Stimulated activated CD8-positive, alpha-beta memory T cell treated with anti-CD3 and anti-CD28 coated beads, Interleukin-12 subunit alpha, Interleukin-12 subunit beta, amount 100 ng/mL, for 4 hours (primary cell): Measurements from ENCODE around the gene IL18BP.

ENCODE experiments used
- DNase-seq: peaks from one replicate; pipeline ENCODE4 v3.0.0-alpha.2; 2020; ENCODE audit warnings: low read depth

Gene IL18BP

DNA sequence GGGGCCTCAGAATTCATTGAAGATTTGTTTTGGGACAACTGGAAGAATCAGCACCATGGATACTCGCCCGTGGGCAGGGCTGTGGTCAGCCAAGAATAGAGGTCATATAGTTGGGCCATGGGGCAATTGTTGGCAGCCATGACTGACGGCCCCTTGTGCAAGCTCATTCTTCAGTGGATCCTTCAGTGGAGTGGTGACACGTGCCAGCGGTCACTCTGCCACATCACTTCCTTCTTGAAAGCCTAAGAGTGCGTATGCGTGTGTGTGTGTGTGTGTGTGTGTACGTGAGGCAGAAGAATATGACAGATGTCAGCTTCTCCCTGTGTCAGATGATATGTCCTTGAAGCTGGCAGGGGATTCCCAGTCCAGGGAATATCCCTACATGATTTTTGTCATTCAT is 1.8 kb upstream of the IL18BP start:
- no peak for DNase-seq

DNA sequence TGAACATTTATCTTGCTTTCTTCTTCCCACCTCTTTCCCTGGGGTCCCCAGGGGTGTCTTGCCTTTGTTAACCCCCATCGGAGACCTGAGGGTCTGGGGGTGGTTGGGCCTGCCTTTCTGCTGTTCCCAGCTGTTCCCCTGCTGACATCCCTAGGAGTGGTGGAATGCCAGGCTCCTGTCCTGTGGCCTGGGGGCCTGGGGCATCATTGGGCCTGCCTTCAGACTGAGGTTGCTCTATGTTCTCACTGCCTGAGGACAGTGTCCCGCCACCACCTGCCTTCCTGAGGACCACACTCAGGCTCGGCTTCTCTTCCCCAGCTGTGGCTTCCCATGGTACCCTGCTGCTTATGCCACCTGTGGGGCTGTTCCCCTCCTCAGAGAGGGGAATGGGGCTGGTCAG is 1.1 kb upstream of the IL18BP start:
- no peak for DNase-seq

DNA sequence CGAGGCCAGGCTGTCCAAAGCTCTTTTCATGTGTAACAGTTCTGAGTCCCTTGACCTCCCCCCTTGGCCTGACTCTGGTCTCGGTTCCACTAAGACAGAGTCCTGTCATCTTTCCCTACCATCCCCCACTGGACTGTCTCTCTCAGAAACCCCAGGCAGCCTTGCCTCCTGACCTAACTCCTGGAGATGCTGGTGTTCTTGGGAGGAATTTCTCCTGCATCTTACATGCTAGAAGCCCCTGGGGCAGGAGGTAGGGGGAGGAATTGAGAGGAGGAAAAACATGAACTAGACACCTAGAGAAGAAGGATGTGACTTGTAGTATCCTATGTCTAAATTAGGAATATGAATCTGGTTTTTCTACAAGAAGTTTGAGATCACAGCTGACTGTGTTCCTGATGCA is 648 bp upstream of the IL18BP start:
- no peak for DNase-seq

DNA sequence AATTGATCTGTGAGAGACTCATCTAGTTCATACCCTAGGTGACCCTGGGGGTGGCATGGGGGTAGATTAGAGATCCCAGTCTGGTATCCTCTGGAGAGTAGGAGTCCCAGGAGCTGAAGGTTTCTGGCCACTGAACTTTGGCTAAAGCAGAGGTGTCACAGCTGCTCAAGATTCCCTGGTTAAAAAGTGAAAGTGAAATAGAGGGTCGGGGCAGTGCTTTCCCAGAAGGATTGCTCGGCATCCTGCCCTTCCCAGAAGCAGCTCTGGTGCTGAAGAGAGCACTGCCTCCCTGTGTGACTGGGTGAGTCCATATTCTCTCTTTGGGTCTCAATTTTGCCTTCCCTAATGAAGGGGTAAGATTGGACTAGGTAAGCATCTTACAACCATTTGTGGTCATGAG is 653 bp downstream of the IL18BP start:
- no peak for DNase-seq

DNA sequence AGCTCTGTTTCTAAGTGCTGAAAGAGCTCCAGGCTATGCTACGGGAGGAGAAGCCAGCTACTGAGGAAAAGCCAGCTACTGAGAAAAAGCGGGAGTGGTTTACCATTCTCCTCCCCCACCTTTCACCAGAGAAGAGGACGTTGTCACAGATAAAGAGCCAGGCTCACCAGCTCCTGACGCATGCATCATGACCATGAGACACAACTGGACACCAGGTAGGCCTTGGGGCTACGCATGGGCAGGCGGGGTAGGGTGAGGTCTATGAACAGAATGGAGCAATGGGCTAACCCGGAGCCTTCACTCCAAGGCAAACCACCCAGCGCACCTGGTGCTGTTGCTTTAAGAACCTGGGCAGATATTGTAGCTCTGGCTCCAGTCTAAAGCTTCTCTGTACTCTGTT is 1.1 kb downstream of the IL18BP start:
- no peak for DNase-seq

DNA sequence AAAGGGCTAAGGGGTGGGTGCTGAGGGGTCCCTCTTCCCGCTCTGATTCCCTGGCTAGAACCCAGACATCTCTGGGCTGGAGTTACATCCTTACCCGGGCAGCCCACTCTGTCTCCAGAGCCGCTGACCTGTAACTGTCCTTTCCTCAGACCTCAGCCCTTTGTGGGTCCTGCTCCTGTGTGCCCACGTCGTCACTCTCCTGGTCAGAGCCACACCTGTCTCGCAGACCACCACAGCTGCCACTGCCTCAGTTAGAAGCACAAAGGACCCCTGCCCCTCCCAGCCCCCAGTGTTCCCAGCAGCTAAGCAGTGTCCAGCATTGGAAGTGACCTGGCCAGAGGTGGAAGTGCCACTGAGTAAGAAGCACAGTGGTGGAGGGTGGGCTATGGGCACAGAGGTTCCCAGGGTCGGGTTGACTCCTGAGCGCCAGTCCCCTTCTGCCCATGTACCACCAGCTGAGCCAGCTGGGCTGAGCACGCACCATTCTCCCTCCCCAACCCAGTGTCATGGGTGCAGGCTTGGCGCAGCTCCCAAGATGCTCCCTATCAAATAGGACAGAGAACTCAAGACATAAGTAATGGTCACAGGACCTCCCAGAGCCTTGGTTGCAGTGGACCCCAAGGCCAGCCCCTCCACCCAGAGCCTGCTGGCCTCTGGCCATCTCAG is 1.6 kb downstream of the IL18BP start:
- no peak for DNase-seq

DNA sequence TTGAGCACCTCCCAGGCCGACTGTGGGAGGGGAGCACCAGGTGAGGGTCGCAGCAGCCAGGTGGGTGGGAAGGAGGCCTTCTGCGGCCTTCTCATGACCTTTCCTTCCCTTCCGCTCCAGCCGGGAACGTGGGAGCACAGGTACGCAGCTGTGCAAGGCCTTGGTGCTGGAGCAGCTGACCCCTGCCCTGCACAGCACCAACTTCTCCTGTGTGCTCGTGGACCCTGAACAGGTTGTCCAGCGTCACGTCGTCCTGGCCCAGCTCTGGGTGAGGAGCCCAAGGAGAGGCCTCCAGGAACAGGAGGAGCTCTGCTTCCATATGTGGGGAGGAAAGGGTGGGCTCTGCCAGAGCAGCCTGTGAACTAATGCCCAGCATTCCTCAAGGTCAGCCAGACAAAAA is 2.6 kb downstream of the IL18BP start:
- DNase-seq = no peak

DNA sequence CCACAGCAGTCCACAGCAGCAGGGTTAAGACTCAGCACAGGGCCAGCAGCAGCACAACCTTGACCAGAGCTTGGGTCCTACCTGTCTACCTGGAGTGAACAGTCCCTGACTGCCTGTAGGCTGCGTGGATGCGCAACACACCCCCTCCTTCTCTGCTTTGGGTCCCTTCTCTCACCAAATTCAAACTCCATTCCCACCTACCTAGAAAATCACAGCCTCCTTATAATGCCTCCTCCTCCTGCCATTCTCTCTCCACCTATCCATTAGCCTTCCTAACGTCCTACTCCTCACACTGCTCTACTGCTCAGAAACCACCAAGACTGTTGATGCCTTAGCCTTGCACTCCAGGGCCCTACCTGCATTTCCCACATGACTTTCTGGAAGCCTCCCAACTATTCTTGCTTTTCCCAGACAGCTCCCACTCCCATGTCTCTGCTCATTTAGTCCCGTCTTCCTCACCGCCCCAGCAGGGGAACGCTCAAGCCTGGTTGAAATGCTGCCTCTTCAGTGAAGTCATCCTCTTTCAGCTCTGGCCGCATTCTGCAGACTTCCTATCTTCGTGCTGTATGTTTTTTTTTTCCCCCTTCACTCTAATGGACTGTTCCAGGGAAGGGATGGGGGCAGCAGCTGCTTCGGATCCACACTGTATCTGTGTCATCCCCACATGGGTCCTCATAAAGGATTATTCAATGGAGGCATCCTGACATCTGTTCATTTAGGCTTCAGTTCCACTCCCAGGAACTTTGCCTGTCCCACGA is 3.3 kb downstream of the IL18BP start:
- DNase-seq = no peak

DNA sequence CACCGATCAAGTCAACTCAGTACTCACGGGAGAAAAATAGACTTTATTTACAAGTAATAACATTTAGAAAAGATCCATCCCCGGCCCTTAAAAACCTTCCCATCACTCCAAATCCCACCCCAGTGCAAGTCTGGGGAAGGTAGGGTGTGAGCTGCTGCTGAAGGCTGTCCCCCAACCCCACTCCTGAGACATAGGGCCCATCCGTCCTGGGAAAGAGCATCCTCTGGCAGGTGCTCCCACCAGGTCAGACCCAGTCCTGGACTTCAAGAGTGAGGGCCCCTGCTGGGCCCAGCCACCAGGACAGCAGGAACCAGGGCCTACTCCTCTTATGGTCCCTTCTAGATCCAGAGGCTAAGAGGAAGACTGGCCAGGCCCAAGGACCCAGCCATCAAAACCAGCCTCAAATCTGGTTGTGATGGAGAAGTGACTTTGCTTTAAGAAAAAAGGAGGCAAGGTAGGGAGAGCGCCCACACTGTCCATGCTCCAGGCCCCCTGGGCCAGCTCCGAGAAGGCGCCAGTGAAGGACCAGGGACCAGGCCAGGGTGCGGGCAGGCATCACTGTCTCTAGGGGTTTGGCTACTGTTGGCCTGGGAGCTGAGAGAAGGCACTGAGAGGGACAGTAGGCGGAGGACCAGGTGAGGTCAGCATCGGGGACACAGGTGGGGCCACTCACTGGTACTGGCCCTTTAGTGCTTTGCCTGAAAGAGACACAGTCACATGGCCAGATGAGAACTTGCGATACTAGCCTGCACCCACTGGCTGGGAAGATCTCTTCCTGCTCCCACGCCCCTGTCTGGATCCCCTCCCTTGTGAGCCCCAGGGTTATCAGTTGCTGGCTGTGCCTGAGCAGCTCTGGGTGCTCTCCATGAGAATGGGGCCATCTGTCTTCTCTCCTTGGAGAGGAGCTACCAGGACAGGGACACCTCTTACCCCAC is 4.4 kb downstream of the IL18BP start:
- no peak for DNase-seq

DNA sequence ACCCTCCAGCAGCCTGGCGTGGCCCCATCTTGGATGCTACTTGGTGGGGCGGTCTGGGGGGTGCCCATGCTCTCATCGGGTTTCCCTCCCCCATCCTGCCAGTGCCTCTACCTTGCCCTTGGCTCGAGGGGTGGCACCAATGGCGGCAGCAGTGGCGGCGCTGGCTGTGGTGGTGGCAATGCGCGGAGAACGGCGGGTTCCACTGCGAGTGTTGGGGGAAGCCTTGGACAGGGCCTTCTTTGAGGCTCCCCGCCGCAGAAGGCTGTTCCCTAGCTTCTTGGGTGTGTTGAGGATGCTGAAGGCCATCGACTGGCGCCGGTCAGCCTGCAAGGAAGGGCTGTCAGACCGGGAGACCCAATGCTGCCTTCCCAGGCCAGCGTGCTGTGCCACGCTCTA is 5.1 kb downstream of the IL18BP start:
- no peak for DNase-seq

DNA sequence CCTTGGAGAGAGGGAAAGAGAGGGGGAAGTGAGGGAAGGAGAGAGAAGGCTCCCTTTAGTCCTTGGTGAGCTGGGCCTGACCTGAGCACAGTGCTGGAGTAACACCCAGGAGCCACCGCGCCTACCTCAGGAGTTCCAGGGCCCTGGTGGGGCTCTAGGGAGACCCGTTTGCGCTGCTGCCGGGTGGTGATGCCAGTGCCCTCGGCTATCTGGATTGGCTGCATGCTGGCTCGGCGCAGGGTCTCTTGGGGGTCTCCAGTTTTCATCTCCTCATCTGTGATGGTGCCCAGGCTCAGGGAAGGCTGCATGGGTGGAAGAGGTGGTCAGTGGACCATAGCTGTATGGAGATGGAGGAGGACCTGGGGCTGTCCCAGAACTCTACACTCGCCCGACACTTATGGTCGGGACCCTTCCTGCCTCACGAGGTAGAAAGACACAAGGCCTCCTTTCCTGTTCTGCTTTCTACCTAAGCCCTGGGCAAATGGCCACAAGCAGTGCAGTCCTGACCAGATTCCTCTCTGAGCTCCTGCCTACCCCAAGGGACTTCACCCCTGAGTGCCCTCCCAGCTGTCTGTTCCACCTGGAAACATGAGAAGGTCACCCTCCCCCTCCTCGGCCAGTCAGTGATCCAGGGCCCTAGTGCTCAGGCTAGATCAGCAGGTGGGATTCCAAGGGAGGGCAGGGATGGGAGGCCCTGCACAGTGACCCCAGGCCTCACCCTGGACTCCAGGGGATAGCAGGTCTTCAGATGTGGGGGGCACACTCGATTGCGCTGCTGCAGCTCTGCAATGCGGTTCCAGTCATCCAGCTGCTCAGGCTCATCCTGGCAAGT is 6.0 kb downstream of the IL18BP start:
- no peak for DNase-seq

DNA sequence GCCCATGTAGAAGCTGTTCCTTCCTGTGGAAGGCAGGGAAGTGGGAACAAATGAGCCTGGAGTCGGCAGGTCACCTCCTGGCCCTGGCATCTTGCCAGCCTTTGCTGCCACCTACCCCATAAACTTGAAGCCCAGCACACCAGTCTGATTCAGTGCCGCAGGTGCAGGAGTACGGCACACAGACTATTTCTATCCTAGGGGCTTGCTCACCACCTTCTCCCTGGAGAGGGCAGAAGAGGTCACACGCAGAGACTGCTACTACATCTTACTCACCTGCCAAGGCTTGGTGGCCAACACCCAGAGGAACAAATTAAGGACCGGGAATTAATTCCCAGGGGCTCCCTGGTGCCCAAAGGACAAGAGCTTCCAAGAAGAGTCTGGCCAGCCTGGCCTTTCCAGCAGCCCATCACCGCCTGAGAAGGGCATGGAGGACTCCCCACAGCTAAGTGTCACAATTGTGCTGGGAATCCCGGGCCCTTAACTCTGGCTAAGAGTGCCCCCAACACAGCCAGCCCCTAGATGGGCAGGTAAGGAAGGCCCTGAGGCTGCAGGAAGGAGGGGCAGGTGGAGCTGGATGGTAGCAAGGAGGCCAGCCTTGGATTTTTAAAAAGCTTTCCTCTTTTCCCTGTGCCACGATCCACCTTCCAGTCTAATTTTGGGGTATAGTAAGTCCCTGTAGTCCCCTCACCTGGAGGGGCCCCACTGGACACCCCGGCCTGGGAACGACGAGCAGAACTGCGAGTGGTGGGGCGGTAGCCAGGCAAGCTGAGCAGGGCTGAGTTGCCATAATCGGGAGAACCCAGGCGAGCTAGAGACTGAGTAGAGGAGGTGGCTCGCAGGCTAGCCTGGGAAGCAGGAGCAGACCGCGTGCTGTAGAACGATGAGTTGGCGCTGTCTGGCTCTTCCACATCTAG is 6.9 kb downstream of the IL18BP start:
- DNase-seq = no peak

DNA sequence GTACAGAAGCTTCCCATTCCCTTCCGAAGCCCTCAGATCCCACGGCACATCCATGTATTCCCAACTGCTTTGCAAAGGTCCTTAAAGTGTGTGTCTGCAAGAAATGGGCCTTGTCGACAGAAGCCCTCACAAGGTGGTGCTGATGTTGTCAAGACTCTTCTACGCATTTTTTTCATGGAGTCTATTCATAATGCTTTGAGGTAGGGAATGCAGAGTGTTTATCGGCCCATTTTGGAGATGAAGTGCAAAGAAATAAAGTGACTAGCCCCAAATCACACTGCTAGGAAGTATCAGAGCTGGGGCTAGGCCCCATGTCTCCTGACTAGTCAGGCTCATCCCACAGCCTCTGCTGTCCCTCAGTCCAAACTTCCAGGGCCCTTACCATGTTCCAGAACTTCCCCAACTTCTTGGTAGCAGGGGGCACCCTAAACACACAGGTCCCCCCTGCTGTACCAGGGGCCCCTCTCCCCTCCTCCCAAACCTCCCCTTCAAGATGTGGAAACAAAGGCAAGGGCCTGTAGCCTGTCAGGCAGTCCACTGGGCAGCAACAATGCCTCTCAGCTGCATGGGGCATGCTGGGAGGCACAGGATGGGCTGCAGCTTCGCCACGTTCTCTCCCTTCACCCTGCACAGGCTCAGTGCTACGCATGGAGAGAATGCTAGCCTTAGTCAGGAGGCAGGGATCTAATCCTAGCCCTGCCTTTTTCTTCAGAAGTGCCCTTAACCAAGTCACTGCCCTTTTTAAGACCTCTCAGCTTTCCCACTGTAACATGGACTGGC is 7.8 kb downstream of the IL18BP start:
- DNase-seq = no peak

DNA sequence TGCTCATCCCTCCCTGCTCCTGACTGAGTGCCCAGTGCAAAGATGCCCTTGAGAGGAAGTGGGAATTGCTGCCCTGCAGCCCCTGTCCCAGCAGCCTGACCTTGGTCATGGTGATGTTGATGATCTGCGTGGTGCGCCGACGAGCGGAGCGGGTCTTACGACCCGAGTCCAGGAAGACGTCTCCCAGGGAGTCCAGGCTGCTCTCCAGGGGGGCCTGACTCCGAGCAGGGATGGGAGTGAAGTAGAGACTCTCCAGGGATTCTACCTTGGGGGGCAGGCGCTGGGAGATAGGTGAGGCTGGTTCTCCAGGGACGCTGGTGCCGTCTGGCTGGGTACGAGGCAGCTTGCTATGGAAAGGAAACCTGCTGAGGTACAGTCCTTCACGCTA is 8.4 kb downstream of the IL18BP start:
- DNase-seq = no peak

DNA sequence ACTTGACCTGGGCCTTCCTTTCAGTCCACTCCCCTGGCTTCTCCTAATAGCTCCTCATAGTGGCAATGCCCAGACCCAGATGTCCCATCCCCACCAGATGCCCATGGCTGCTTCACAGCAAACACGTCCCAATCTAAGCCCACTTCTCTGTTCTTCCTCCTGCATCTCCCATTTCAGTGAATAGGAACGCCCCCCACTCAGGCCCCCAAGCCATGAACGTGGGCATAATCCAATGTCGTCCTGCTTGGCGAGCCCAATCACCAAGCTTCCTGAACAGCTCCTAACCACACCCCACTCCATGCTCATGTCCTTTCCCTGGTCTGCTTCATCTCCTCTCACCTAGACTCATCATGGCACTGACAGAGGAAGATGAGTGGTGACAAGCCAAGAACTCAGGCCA is 8.9 kb downstream of the IL18BP start:
- DNase-seq = no peak

DNA sequence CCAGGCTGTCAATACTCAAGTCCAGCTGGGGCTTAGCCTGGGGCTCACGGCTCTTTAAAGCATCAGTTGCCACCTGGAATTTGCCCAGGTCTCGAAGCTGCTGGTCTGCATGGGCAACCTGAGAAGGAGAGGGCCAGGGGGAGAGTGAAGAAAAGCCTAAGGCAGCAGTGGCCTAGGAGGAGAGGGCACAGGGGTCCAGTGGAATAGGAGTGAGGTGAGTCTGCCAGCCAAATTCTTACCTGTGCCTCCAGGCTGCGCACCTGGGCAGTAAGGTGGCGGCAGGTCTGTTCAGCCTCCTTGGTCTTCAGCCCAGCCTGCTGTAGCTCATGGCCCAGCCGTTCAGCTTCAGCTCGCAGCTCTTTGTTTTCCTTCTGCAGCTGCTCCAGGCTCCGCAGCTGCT is 10.0 kb downstream of the IL18BP start:
- DNase-seq = no peak

DNA sequence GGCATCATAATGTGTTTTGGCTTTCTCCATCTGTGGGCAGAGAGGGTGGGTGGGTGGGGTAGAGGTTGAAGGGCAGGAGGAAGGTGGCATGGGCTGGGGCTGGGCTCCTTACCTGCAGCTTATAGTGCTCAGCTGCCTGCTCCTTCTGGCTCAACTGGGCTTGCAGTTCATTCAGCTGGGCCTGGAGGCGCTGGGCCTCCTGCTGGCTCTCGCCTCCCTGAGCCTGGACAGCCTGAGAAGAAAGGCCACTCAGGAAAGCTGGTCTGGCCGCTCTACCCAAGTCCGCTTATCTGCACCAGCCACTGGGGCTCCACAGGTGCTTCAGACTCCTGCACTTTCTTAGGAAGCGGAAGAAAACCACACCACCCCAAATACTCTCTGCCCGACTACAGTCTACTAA is 10.4 kb downstream of the IL18BP start:
- DNase-seq = no peak

DNA sequence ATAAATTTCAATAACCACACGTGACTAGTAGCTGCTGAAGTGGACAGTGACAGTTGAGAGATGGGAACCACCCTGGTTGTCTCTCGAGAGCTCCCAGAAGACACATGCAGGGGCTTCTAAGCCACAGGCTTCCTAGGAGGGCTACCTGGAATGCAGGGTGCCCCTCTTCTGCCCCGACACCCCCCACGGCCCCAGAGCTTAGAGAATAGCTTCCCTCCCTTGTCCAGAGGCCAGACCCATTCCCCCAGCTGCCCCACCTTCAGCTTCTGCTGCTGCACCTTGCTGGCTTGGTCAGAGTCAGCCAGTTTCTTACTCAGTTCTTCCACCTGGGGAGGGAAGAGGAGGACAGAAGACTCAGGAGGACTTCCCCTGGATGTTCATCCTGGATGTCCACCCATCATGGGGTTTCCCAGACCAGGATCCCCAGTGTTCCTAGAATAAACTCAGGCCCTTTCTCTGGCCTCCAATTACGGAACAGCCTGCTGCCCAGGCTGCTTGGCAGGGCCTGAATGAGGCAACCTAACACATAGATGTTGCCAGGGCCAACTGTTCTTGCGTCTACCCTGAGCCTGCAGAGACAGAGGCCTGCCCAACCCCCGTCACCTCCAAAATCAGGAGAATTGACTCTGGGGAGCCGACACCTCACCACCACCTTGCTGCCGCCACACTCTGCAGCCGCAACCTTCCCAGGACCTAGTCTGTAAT is 12.0 kb downstream of the IL18BP start:
- no peak for DNase-seq

DNA sequence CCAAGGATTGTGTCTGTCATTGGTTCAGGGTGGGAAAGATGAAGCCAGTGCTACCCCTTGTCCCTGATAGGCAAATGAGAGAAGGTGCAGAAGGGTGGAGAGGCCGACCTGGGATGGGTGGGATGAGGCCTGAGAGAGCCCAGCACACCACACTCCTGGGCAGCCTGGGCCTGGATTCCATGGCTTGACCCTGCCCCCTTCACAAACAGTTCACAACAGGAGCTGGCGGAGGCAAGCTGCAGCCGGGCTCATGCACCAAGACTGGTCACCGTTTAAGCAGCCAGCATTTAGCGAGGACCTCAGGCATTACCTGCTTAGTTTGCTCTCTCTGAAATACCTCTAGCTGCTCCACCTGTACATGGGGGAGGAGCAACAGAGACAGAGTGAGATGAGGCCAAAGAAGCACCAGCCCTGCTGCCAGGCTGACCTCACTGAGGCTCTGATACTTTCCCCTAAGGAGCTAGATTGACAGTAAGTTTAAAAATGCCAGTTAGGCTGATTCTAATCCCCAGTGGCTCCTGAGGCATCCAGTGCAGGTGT is 13.5 kb downstream of the IL18BP start:
- DNase-seq = no peak
